ENCODE results near the gene STRA6. TPM values are rescaled to one million over a fixed set of nuclear protein-coding genes. Genes with fewer than 3 reads are reported as not detected.

Gene STRA6
- total and polyA plus RNA-seq, 3 donors from 2014 or later: 4.1 to 14.1 (median 9.3) TPM

- intact Hi-C loops (cut with DNase I; ENCODE audit: low total_unique reads): no loop called here
- H3K4me3 ChIP-seq: no peak overlapping the region
- no peak for DNase-seq
- TF ChIP-seq CTCF (IDR thresholded peaks at IDR 0.05): no peak
- no peak for TF ChIP-seq POLR2A (IDR thresholded peaks at IDR 0.05)
- no peaks in the 10 kb centered on the region for H3K27me3 ChIP-seq
- no peaks in the 10 kb centered on the region for H3K9me3 ChIP-seq
- WGBS, 2 donors: 87 to 92% methylated on average over 4 to 9 of the region's 9 CpGs
- no peaks in the 10 kb centered on the region for H3K36me3 ChIP-seq (ENCODE audit: low read depth, missing control alignments)
- H3K4me1 ChIP-seq: no peaks in the 10 kb centered on the region
- H3K27ac ChIP-seq: no peak overlapping the region
Observed at GRCh38 chr15:74234598-74234875, 31.9 kb upstream of the STRA6 start.

GRCh38 chr15:74233851-74234597 lies 31.4 kb upstream of the STRA6 start:
- WGBS, 2 donors: 81 to 94% methylated on average over 3 of the region's 3 CpGs
- no peak for DNase-seq
- TF ChIP-seq POLR2A (IDR thresholded peaks at IDR 0.05): no peak
- no peak for TF ChIP-seq CTCF (IDR thresholded peaks at IDR 0.05)
- Histone ChIP-seq H3K4me1 (no peaks in the 10 kb centered on the region), H3K9me3 (no peaks in the 10 kb centered on the region), H3K36me3 (ENCODE audit: low read depth, missing control alignments) (no peaks in the 10 kb centered on the region), H3K27me3 (no peaks in the 10 kb centered on the region), H3K4me3 (no peak overlapping the region), H3K27ac (no peak overlapping the region)
- intact Hi-C loops (cut with DNase I; ENCODE audit: low total_unique reads): no loop called here

GRCh38 chr15:74233373-74233772 lies 30.8 kb upstream of the STRA6 start:
- Histone ChIP-seq H3K27ac (no peak overlapping the region), H3K9me3 (no peaks in the 10 kb centered on the region), H3K4me3 (no peak overlapping the region), H3K4me1 (no peaks in the 10 kb centered on the region), H3K27me3 (no peaks in the 10 kb centered on the region), H3K36me3 (ENCODE audit: low read depth, missing control alignments) (no peaks in the 10 kb centered on the region)
- WGBS, 2 donors: 84 to 86% methylated on average over 6 of the region's 6 CpGs
- no peak for TF ChIP-seq CTCF (IDR thresholded peaks at IDR 0.05)
- no peak for TF ChIP-seq POLR2A (IDR thresholded peaks at IDR 0.05)
- intact Hi-C loops (cut with DNase I; ENCODE audit: low total_unique reads): no loop called here
- no peak for DNase-seq

GRCh38 chr15:74231475-74231874 lies 28.9 kb upstream of the STRA6 start:
- H3K27ac ChIP-seq: no peak overlapping the region
- no peak for DNase-seq
- H3K4me3 ChIP-seq: no peak overlapping the region
- H3K36me3 ChIP-seq (ENCODE audit: low read depth, missing control alignments): no peaks in the 10 kb centered on the region
- intact Hi-C loops (cut with DNase I; ENCODE audit: low total_unique reads): no loop called here
- H3K27me3 ChIP-seq: no peaks in the 10 kb centered on the region
- 88 to 96% methylated on average over 10 of the region's 10 CpGs for WGBS, 2 donors
- no peaks in the 10 kb centered on the region for H3K4me1 ChIP-seq
- TF ChIP-seq POLR2A (IDR thresholded peaks at IDR 0.05) (no peak), CTCF (IDR thresholded peaks at IDR 0.05) (no peak)
- no peaks in the 10 kb centered on the region for H3K9me3 ChIP-seq

GRCh38 chr15:74229686-74230085 lies 27.1 kb upstream of the STRA6 start:
- Histone ChIP-seq H3K36me3 (ENCODE audit: low read depth, missing control alignments) (no peaks in the 10 kb centered on the region), H3K4me1 (no peaks in the 10 kb centered on the region), H3K27me3 (no peaks in the 10 kb centered on the region), H3K27ac (no peak overlapping the region), H3K4me3 (no peak overlapping the region), H3K9me3 (no peaks in the 10 kb centered on the region)
- TF ChIP-seq POLR2A (IDR thresholded peaks at IDR 0.05): no peak
- no peak for TF ChIP-seq CTCF (IDR thresholded peaks at IDR 0.05)
- WGBS, 2 donors: 83 to 88% methylated on average over 1 to 3 of the region's 3 CpGs
- intact Hi-C loops (cut with DNase I; ENCODE audit: low total_unique reads): no loop called here
- DNase-seq: no peak
